Measurements from ENCODE around the gene BICDL2.

BICDL2 gene

GRCh38 chr16:3038256-3038655, 1.5 kb upstream of the BICDL2 start:
- CTCF ChIA-PET = interaction anchor here (0.6 to 7.2 kb wide), 5 partner anchors 8 to 92 kb away, joined by 3 to 87 read pairs (median 5); no protein-coding TSS in a partner anchor
- Histone ChIP-seq H3K4me1 (ENCODE audit: control insufficient read depth, insufficient read depth, low read length) (no peaks in the 10 kb centered on the region), H3K36me3 (ENCODE audit: control insufficient read depth in 2 of 2, insufficient read depth in 1 of 2, low read length in 2 of 2) (no peaks in the 10 kb centered on the region), H3K9me3 (ENCODE audit: control insufficient read depth, insufficient read depth, low read depth, low read length) (no peaks in the 10 kb centered on the region), H3K4me3 (ENCODE audit: low read depth, low read length) (no peak overlapping the region), H3K27ac (ENCODE audit: extremely low read depth, low read depth, low read length) (no peak overlapping the region)
- TF ChIP-seq, protein P1, sequence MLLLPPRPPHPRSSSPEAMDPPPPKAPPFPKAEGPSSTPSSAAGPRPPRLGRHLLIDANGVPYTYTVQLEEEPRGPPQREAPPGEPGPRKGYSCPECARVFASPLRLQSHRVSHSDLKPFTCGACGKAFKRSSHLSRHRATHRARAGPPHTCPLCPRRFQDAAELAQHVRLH (tag by site-specific recombination; IDR thresholded peaks at IDR 0.05) = no peak
- TF ChIP-seq ZNF394 (tag by site-specific recombination; IDR thresholded peaks at IDR 0.05; ENCODE audit: borderline replicate concordance) (peak; percentile 26; the same call in 1 of the 2 replicates), ZNF114 (tag by site-specific recombination; IDR thresholded peaks at IDR 0.05) (no peak), ZNF701 (tag by site-specific recombination; IDR thresholded peaks at IDR 0.05) (no peak), ZNF692 (tag by site-specific recombination; IDR thresholded peaks at IDR 0.05) (no peak), ZXDB (tag by site-specific recombination; IDR thresholded peaks at IDR 0.05) (peak; percentile 47; the same call in 1 of the 2 replicates), TRIM28 (IDR thresholded peaks at IDR 0.05; ENCODE audit: borderline replicate concordance, low read length) (no peak)
- POLR2A ChIA-PET = no interaction called here

- Histone ChIP-seq H3K27ac (ENCODE audit: extremely low read depth, low read depth, low read length) (no peak overlapping the region), H3K36me3 (ENCODE audit: control insufficient read depth in 2 of 2, insufficient read depth in 1 of 2, low read length in 2 of 2) (no peaks in the 10 kb centered on the region), H3K4me3 (ENCODE audit: low read depth, low read length) (no peak overlapping the region), H3K9me3 (ENCODE audit: control insufficient read depth, insufficient read depth, low read depth, low read length) (no peaks in the 10 kb centered on the region), H3K4me1 (ENCODE audit: control insufficient read depth, insufficient read depth, low read length) (no peaks in the 10 kb centered on the region)
- ChIA-PET POLR2A (no interaction called here), CTCF (interaction anchor here (0.8 to 1.3 kb wide), 3 partner anchors 10 to 93 kb away, joined by 3 to 7 read pairs (median 6); no protein-coding TSS in a partner anchor)
- TF ChIP-seq, protein P1 (tag by site-specific recombination; IDR thresholded peaks at IDR 0.05) = no peak
- TF ChIP-seq, protein P2, sequence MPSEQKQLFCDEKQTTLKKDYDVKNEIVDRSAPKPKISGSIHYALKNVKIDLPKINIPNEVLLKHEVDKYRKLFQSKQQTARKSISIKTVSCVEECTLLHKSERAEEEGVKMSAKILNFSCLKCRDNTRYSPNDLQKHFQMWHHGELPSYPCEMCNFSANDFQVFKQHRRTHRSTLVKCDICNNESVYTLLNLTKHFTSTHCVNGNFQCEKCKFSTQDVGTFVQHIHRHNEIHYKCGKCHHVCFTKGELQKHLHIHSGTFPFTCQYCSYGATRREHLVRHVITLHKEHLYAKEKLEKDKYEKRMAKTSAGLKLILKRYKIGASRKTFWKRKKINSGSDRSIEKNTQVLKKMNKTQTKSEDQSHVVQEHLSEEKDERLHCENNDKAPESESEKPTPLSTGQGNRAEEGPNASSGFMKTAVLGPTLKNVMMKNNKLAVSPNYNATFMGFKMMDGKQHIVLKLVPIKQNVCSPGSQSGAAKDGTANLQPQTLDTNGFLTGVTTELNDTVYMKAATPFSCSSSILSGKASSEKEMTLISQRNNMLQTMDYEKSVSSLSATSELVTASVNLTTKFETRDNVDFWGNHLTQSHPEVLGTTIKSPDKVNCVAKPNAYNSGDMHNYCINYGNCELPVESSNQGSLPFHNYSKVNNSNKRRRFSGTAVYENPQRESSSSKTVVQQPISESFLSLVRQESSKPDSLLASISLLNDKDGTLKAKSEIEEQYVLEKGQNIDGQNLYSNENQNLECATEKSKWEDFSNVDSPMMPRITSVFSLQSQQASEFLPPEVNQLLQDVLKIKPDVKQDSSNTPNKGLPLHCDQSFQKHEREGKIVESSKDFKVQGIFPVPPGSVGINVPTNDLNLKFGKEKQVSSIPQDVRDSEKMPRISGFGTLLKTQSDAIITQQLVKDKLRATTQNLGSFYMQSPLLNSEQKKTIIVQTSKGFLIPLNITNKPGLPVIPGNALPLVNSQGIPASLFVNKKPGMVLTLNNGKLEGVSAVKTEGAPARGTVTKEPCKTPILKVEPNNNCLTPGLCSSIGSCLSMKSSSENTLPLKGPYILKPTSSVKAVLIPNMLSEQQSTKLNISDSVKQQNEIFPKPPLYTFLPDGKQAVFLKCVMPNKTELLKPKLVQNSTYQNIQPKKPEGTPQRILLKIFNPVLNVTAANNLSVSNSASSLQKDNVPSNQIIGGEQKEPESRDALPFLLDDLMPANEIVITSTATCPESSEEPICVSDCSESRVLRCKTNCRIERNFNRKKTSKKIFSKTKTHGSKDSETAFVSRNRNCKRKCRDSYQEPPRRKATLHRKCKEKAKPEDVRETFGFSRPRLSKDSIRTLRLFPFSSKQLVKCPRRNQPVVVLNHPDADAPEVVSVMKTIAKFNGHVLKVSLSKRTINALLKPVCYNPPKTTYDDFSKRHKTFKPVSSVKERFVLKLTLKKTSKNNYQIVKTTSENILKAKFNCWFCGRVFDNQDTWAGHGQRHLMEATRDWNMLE (tag by site-specific recombination; conservative IDR thresholded peaks at IDR 0.05; ENCODE audit: low read depth) = no peak
- no peak for TF ChIP-seq ZNF214 (tag by site-specific recombination; IDR thresholded peaks at IDR 0.05; ENCODE audit: borderline replicate concordance)
- TF ChIP-seq ZNF777 (tag by site-specific recombination; IDR thresholded peaks at IDR 0.05; ENCODE audit: borderline replicate concordance) = no peak
- no peak for TF ChIP-seq ZNF302 (tag by site-specific recombination; IDR thresholded peaks at IDR 0.05; ENCODE audit: low read depth)
- no peak for TF ChIP-seq ZNF624 (tag by site-specific recombination; IDR thresholded peaks at IDR 0.05)
- no peak for TF ChIP-seq KLF9 (tag by site-specific recombination; IDR thresholded peaks at IDR 0.05; ENCODE audit: low read depth)
- no peak for TF ChIP-seq YY1 (tag by site-specific recombination; IDR thresholded peaks at IDR 0.05)
- no peak for TF ChIP-seq BCL11A (tag by site-specific recombination; IDR thresholded peaks at IDR 0.05; ENCODE audit: low read depth)
- no peak for TF ChIP-seq ZNF571 (tag by site-specific recombination; IDR thresholded peaks at IDR 0.05)
- TF ChIP-seq, protein P3, sequence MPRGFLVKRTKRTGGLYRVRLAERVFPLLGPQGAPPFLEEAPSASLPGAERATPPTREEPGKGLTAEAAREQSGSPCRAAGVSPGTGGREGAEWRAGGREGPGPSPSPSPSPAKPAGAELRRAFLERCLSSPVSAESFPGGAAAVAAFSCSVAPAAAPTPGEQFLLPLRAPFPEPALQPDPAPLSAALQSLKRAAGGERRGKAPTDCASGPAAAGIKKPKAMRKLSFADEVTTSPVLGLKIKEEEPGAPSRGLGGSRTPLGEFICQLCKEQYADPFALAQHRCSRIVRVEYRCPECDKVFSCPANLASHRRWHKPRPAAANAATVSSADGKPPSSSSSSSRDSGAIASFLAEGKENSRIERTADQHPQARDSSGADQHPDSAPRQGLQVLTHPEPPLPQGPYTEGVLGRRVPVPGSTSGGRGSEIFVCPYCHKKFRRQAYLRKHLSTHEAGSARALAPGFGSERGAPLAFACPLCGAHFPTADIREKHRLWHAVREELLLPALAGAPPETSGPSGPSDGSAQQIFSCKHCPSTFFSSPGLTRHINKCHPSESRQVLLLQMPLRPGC (tag by site-specific recombination; IDR thresholded peaks at IDR 0.05) = no peak
These were observed 595 bp downstream of the BICDL2 start for GRCh38 chr16:3035972-3036725.

Measured in HEK293 (cell line).